WTC11 (cell line): ENCODE data around the gene CAMKMT. TPM values are rescaled to one million over a fixed set of nuclear protein-coding genes. Genes with fewer than 3 reads are reported as not detected.

ENCODE experiments used
- ATAC-seq: fragments of 200-7000 bp; cut with Tn5 transposase; 2 replicates; pipeline ENCODE4 v1.10.0; 2021; ENCODE audit warnings: mild to moderate bottlenecking, moderate library complexity
- CTCF ChIA-PET: fragments of 300-600 bp; sonication (Branson Sonifier 250); formaldehyde crosslinking; loops from one replicate; lab custom pipeline; 2021; ENCODE audit warnings: antibody characterized with exemption; lab: Charles Lee
- POLR2A ChIA-PET: fragments of 350-600 bp; sonication (Branson Sonifier 250); formaldehyde crosslinking; loops from one replicate; lab custom pipeline; 2021; ENCODE audit warnings: antibody characterized with exemption; lab: Charles Lee
- DNase-seq: peaks from one replicate; pipeline ENCODE4 v3.0.0; 2021; ENCODE audit warnings: low spot score
- H3K27ac Mint-ChIP-seq: 2 replicates; pipeline ENCODE4 v1.8.0; 2021; ENCODE audit warnings: mixed read lengths
- H3K27me3 Mint-ChIP-seq: 2 replicates; pipeline ENCODE4 v1.8.0; 2021; ENCODE audit warnings: low read depth, mild to moderate bottlenecking, moderate library complexity, mixed read lengths
- H3K36me3 Mint-ChIP-seq: 2 replicates; pipeline ENCODE4 v1.8.0; 2021; ENCODE audit warnings: mixed read lengths
- H3K4me1 Mint-ChIP-seq: 2 replicates; pipeline ENCODE4 v1.8.0; 2022; ENCODE audit warnings: mixed read lengths
- H3K4me3 Mint-ChIP-seq: 2 replicates; pipeline ENCODE4 v1.8.0; 2021; ENCODE audit warnings: mild to moderate bottlenecking, moderate library complexity, mixed read lengths
- H3K9me3 Mint-ChIP-seq: 2 replicates; pipeline ENCODE4 v1.8.0; 2021; ENCODE audit warnings: mixed read lengths
- AR ChIP-seq: fragments of 250-450 bp; sonication (Bioruptor Pico); IDR thresholded peaks from 2 replicates; pipeline ENCODE4 v1.9.0; 2021; ENCODE audit warnings: mild to moderate bottlenecking
- CBFB ChIP-seq: sonication (generic); formaldehyde crosslinking; IDR thresholded peaks from 2 replicates; pipeline ENCODE4 v1.8.1; 2022; ENCODE audit warnings: mild to moderate bottlenecking, low read depth, missing genetic modification reagents
- CTCF ChIP-seq: fragments of 200-600 bp; IDR thresholded peaks from 2 replicates; pipeline ENCODE4 v1.8.0; 2022; ENCODE audit warnings: antibody characterized with exemption
- E2F5 ChIP-seq: sonication (generic); formaldehyde crosslinking; IDR thresholded peaks from 2 replicates; pipeline ENCODE4 v1.8.1; 2022; ENCODE audit warnings: mild to moderate bottlenecking, moderate library complexity, missing genetic modification reagents
- ELF4 ChIP-seq: sonication (generic); formaldehyde crosslinking; IDR thresholded peaks from 2 replicates; pipeline ENCODE4 v1.8.1; 2022; ENCODE audit warnings: low read depth, mild to moderate bottlenecking, moderate library complexity, missing genetic modification reagents
- ESRRA ChIP-seq: sonication (generic); formaldehyde crosslinking; IDR thresholded peaks from 2 replicates; pipeline ENCODE4 v1.8.1; 2022; ENCODE audit warnings: mild to moderate bottlenecking, missing genetic modification reagents, borderline replicate concordance
- HMGXB4 ChIP-seq: sonication (generic); formaldehyde crosslinking; IDR thresholded peaks from 2 replicates; pipeline ENCODE4 v1.8.1; 2023; ENCODE audit warnings: mild to moderate bottlenecking, moderate library complexity, missing genetic modification reagents
- JUN ChIP-seq: sonication (generic); formaldehyde crosslinking; IDR thresholded peaks from 2 replicates; pipeline ENCODE4 v1.8.0; 2023; ENCODE audit warnings: mild to moderate bottlenecking, missing genetic modification reagents
- NFATC4 ChIP-seq: fragments of 250-450 bp; sonication (Bioruptor Pico); IDR thresholded peaks from 2 replicates; pipeline ENCODE4 v1.9.0; 2021; ENCODE audit warnings: mild to moderate bottlenecking
- NFYB ChIP-seq: sonication (generic); formaldehyde crosslinking; conservative IDR thresholded peaks from 2 replicates; pipeline ENCODE4 v1.8.0; 2022; ENCODE audit warnings: low read depth, missing genetic modification reagents
- OVOL2 ChIP-seq: fragments of 250-450 bp; sonication (Bioruptor Pico); IDR thresholded peaks from 2 replicates; pipeline ENCODE4 v1.9.0; 2021; ENCODE audit warnings: mild to moderate bottlenecking, borderline replicate concordance
- RELA ChIP-seq: sonication (generic); formaldehyde crosslinking; IDR thresholded peaks from 2 replicates; pipeline ENCODE4 v1.8.1; 2022; ENCODE audit warnings: missing genetic modification reagents, mild to moderate bottlenecking, borderline replicate concordance
- TEAD4 ChIP-seq: sonication (generic); formaldehyde crosslinking; IDR thresholded peaks from 2 replicates; pipeline ENCODE4 v1.8.0; 2022; ENCODE audit warnings: mild to moderate bottlenecking, missing genetic modification reagents
- USF1 ChIP-seq: sonication (generic); formaldehyde crosslinking; IDR thresholded peaks from 2 replicates; pipeline ENCODE4 v1.8.0; 2022; ENCODE audit warnings: mild to moderate bottlenecking, missing genetic modification reagents
- total RNA-seq: library from RNA; stranded (reverse); gene quantifications from 3 replicates; pipeline ENCODE4 v1.2.3, GENCODE V29; 2021
- TF ChIP-seq, protein P1 (sequence below): sonication (generic); formaldehyde crosslinking; IDR thresholded peaks from 2 replicates; pipeline ENCODE4 v1.8.1; 2022; ENCODE audit warnings: missing genetic modification reagents, borderline replicate concordance
- TF ChIP-seq, protein P2 (sequence below): sonication (generic); formaldehyde crosslinking; IDR thresholded peaks from 2 replicates; pipeline ENCODE4 v1.8.1; 2023; ENCODE audit warnings: mild to moderate bottlenecking, missing genetic modification reagents, moderate library complexity
- TF ChIP-seq, protein P3 (sequence below): sonication (generic); formaldehyde crosslinking; IDR thresholded peaks from 2 replicates; pipeline ENCODE4 v1.8.1; 2022; ENCODE audit warnings: low read depth, missing genetic modification reagents, borderline replicate concordance

The CAMKMT gene
- total RNA-seq, 1 experiment from 2014 or later, result 20.6 TPM

GRCh38 chr2:44763275-44763782 lies 401.6 kb downstream of the CAMKMT start:
- peak; percentile 51; the same call in 1 of the 2 replicates for ATAC-seq
- H3K27me3 Mint-ChIP-seq, result peaks cover 7% of the 10 kb centered on the region
- H3K4me3 Mint-ChIP-seq, result no peak overlapping the region
- TF ChIP-seq CTCF, result no peak
- TF ChIP-seq RELA (CRISPR knock-in tag), result no peak
- no peak for TF ChIP-seq NFATC4
- no peak for TF ChIP-seq ELF4 (CRISPR knock-in tag)
- TF ChIP-seq OVOL2, result no peak
- TF ChIP-seq, protein P1, sequence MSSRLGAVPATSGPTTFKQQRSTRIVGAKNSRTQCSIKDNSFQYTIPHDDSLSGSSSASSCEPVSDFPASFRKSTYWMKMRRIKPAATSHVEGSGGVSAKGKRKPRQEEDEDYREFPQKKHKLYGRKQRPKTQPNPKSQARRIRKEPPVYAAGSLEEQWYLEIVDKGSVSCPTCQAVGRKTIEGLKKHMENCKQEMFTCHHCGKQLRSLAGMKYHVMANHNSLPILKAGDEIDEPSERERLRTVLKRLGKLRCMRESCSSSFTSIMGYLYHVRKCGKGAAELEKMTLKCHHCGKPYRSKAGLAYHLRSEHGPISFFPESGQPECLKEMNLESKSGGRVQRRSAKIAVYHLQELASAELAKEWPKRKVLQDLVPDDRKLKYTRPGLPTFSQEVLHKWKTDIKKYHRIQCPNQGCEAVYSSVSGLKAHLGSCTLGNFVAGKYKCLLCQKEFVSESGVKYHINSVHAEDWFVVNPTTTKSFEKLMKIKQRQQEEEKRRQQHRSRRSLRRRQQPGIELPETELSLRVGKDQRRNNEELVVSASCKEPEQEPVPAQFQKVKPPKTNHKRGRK (CRISPR knock-in tag), result no peak
- no peak for TF ChIP-seq HMGXB4 (CRISPR knock-in tag)
- no peak for TF ChIP-seq AR (CRISPR knock-in tag)
- TF ChIP-seq, protein P2, sequence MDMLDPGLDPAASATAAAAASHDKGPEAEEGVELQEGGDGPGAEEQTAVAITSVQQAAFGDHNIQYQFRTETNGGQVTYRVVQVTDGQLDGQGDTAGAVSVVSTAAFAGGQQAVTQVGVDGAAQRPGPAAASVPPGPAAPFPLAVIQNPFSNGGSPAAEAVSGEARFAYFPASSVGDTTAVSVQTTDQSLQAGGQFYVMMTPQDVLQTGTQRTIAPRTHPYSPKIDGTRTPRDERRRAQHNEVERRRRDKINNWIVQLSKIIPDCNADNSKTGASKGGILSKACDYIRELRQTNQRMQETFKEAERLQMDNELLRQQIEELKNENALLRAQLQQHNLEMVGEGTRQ (CRISPR knock-in tag), result no peak
- no peak for TF ChIP-seq NFYB
- no peak for TF ChIP-seq TEAD4 (CRISPR knock-in tag)
- TF ChIP-seq JUN (CRISPR knock-in tag), result no peak
- no peak for TF ChIP-seq ESRRA (CRISPR knock-in tag)
- no peak for TF ChIP-seq E2F5 (CRISPR knock-in tag)
- TF ChIP-seq CBFB (CRISPR knock-in tag), result no peak
- TF ChIP-seq, protein P3, sequence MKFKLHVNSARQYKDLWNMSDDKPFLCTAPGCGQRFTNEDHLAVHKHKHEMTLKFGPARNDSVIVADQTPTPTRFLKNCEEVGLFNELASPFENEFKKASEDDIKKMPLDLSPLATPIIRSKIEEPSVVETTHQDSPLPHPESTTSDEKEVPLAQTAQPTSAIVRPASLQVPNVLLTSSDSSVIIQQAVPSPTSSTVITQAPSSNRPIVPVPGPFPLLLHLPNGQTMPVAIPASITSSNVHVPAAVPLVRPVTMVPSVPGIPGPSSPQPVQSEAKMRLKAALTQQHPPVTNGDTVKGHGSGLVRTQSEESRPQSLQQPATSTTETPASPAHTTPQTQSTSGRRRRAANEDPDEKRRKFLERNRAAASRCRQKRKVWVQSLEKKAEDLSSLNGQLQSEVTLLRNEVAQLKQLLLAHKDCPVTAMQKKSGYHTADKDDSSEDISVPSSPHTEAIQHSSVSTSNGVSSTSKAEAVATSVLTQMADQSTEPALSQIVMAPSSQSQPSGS (CRISPR knock-in tag), result no peak
- TF ChIP-seq USF1 (CRISPR knock-in tag), result no peak
- no peaks in the 10 kb centered on the region for H3K9me3 Mint-ChIP-seq
- no peak overlapping the region for H3K27ac Mint-ChIP-seq
- no peak for DNase-seq
- ChIA-PET CTCF (interaction anchor here (1.0 kb wide), 1 partner anchor 16 kb away, joined by 3 read pairs; no protein-coding TSS in a partner anchor), POLR2A (interaction anchor here (0.8 kb wide), 1 partner anchor 11 kb away, joined by 3 read pairs; no protein-coding TSS in a partner anchor)
- H3K36me3 Mint-ChIP-seq, result no peaks in the 10 kb centered on the region
- peaks cover 16% of the 10 kb centered on the region for H3K4me1 Mint-ChIP-seq
